Coronary artery (tissue), 2 donors: ENCODE results near the gene BCL10.

Experiments
- DNase-seq: peaks from one replicate; pipeline ENCODE4 v3.0.0-alpha.2; 2017; ENCODE audit warnings: low spot score
- H3K27ac ChIP-seq, 2 donors: fragments of 200-600 bp; sonication (generic); one replicate each; pipeline ENCODE4 v1.5.1; 2016 to 2019
- H3K4me3 ChIP-seq: fragments of 200-600 bp; sonication (generic); 2 replicates; pipeline ENCODE4 v1.5.1; 2016; ENCODE audit warnings: mild to moderate bottlenecking, moderate library complexity
- CTCF ChIP-seq: fragments of 200-600 bp; sonication (generic); IDR thresholded peaks from one replicate; pipeline ENCODE4 v1.5.1; 2019; ENCODE audit warnings: antibody characterized with exemption

The BCL10 gene

GRCh38 chr1:85279458-85280080, 3.1 kb upstream of the BCL10 start:
- Histone ChIP-seq H3K27ac (peak overlapping the region; percentile 33 to 79), H3K4me3 (no peak overlapping the region)
- TF ChIP-seq CTCF, result no peak

DNA sequence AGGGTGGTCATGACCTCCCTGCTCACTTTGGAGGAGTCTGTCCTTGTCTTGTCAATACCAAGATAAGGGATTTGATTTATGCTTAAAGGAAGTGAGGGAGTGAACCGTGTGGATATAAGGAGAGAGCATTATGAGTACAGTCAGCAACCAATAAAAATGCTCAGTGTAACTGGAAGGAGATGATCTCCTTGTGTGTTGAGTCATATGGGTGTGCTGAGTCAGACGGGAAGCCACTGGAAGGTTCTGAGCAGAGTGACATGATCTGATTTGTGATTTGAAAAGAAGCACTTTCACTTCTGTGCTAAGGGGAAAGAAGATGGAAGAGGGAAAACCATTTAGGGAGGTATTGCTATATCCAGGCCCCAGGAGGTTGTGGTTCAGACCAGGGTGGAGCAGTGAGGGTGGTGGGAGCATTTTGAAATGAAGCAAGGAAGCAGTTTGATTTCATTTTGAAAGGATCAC, 2.5 kb upstream of the BCL10 start:
- H3K27ac ChIP-seq, result peak overlapping the region; percentile 33 to 79
- DNase-seq, result no peak
- H3K4me3 ChIP-seq, result peak overlapping the region; percentile 31
- TF ChIP-seq CTCF, result no peak

More at GRCh38 chr1:85279458-85280080, 3.1 kb upstream of the BCL10 start:
- no peak for DNase-seq

DNA sequence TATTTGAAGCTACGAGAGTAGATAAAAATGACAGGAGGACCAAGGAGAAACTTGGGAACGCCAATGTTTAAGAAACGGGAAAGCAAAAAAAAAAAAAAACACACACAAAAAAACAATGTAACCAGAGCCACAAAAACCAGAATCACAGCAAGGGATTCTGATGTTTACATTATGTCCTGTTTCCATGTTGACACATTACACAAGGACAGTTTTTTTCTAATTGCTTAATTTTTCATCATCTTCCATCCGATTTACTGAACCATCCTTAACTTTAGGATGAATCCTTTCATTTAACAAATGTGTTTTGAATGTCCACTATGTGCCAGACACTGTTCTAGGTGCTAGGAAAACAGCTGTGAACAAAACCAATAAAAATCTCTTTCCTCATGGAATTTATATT, 1.4 kb upstream of the BCL10 start:
- DNase-seq, result no peak
- no peak for TF ChIP-seq CTCF
- Histone ChIP-seq H3K4me3 (no peak overlapping the region), H3K27ac (no peak overlapping the region)

- Histone ChIP-seq H3K4me3 (peak overlapping the region; percentile 83), H3K27ac (peak overlapping the region; percentile 93 to 96)
- no peak for TF ChIP-seq CTCF
- DNase-seq, result no peak
Observed at GRCh38 chr1:85276978-85277639, 677 bp upstream of the BCL10 start.

DNA sequence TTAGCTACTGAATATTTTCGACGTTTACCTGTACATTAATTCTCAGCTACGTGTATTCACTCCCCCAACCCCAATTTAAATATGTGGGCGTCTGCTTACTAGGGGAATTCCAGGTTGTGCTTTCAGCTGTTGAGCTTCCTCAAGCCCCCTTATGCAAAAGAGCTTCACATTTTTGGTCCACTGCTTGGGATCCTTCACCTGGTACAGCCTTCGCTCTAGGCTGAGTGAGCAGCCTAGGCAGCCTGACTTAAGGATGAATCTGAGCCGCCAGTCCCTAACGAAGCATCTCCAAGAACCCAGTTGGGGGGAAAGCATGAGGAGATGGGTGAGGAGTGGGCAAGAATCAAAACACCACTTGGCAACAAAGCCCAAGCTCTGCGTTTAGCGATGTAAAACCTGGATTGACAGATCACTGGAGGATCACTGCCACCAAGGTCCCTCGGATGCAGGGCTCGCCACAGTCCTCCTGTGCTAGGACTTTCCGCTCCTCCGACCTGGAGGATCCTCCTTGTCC, 674 bp downstream of the BCL10 start:
- no peak for DNase-seq
- peak overlapping the region; percentile 93 to 96 for H3K27ac ChIP-seq
- TF ChIP-seq CTCF, result no peak
- H3K4me3 ChIP-seq, result peak overlapping the region; percentile 83

DNA sequence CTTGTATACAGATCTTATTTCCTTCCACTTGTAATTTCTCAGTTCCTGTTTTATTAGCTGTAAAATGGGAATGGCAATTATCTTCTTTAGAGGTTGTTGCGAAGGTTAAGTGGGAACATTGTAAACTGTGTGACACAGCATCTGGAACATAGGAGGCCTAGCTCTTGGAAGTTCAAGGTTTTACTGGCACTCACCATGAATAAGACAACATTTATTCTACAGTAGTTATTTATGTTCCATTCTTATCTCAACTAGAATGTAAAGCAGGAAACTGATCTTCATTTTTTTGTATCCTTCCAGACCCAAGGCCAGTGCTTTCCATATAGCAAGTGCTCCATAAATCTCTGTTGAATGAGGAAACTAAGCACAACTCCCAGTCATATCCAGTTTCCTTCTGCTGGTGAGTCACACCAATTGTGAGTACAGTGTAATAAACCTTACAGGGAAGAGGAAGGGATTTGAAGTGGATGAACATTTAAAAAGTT, 1.4 kb downstream of the BCL10 start:
- TF ChIP-seq CTCF, result no peak
- no peak for DNase-seq
- peak overlapping the region in 1 of 2 donors; percentile 93 for H3K27ac ChIP-seq
- H3K4me3 ChIP-seq, result peak overlapping the region; percentile 83
